Lower leg skin (tissue), 3 donors: Measurements from ENCODE around the gene TMEM117.

ENCODE experiments used
- CTCF ChIP-seq, 3 donors: fragments of 450-650 bp; IDR thresholded peaks; one replicate each; pipeline ENCODE4 v1.5.1; 2016; ENCODE audit warnings: antibody characterized with exemption in 3 of 3, mild to moderate bottlenecking in 3 of 3, moderate library complexity in 2 of 3
- POLR2A ChIP-seq, 2 donors: fragments of 450-650 bp; IDR thresholded peaks; one replicate each; pipeline ENCODE4 v1.6.1; 2016 to 2017; ENCODE audit warnings: antibody characterized with exemption in 2 of 2, mild to moderate bottlenecking in 1 of 2, moderate library complexity in 1 of 2

- TF ChIP-seq CTCF (IDR thresholded peaks at IDR 0.05) (no peak), POLR2A (IDR thresholded peaks at IDR 0.05) (no peak)
These were observed 164.6 kb downstream of the TMEM117 start for GRCh38 chr12:44000309-44000952.
